HG03045 (cell line): ENCODE data around the gene KDM5B.
"Not testable (repeated sequence)": the region's sequence is repeated elsewhere in the genome, so short reads cannot be mapped to it uniquely, and the experiment has no call there.

Experiments used
- ATAC-seq: cut with Tn5 transposase; IDR thresholded peaks from one replicate; pipeline ENCODE4 v1.9.1; 2021; ENCODE audit warnings: mild to moderate bottlenecking, moderate library complexity; ENCODE audit not compliant: unreplicated experiment

The KDM5B gene

GRCh38 chr1:202716654-202717053, 91.6 kb downstream of the KDM5B start:
- no peak for ATAC-seq

GRCh38 chr1:202714202-202714601, 94.0 kb downstream of the KDM5B start:
- ATAC-seq, result not testable (repeated sequence)

- no peak for ATAC-seq
Measured at GRCh38 chr1:202713110-202713509, 95.1 kb downstream of the KDM5B start.

- ATAC-seq, result no peak
Measured at GRCh38 chr1:202711949-202712635, 96.1 kb downstream of the KDM5B start.

GRCh38 chr1:202710070-202711045, 97.9 kb downstream of the KDM5B start, which contains the start of gene SYT2:
SYT2 (minus strand) TSS chr1:202710454; CDS start chr1:202605772, 104,682 bp downstream.
- no peak for ATAC-seq

- no peak for ATAC-seq
Measured at GRCh38 chr1:202709276-202710041, 98.8 kb downstream of the KDM5B start.

GRCh38 chr1:202708456-202709275, 99.6 kb downstream of the KDM5B start:
- no peak for ATAC-seq

GRCh38 chr1:202706851-202707250, 101.4 kb downstream of the KDM5B start:
- no peak for ATAC-seq

GRCh38 chr1:202704601-202705000, 103.6 kb downstream of the KDM5B start:
- ATAC-seq, result no peak

GRCh38 chr1:202703191-202703590, 105.0 kb downstream of the KDM5B start:
- no peak for ATAC-seq

- no peak for ATAC-seq
Measured at GRCh38 chr1:202702088-202702487, 106.1 kb downstream of the KDM5B start.

GRCh38 chr1:202701200-202701599, 107.0 kb downstream of the KDM5B start:
- ATAC-seq, result no peak

- no peak for ATAC-seq
Measured at GRCh38 chr1:202700061-202700460, 108.2 kb downstream of the KDM5B start.

- no peak for ATAC-seq
Measured at GRCh38 chr1:202698276-202698675, 109.9 kb downstream of the KDM5B start.

- no peak for ATAC-seq
Measured at GRCh38 chr1:202697038-202697437, 111.2 kb downstream of the KDM5B start.

GRCh38 chr1:202694314-202694713, 113.9 kb downstream of the KDM5B start:
- no peak for ATAC-seq

GRCh38 chr1:202692959-202693555, 115.2 kb downstream of the KDM5B start:
- ATAC-seq, result no peak

GRCh38 chr1:202691816-202692215, 116.4 kb downstream of the KDM5B start:
- ATAC-seq, result no peak

GRCh38 chr1:202689493-202690342, 118.5 kb downstream of the KDM5B start:
- no peak for ATAC-seq
